SJCRH30 (cell line): Measurements from ENCODE around the gene SERPIND1. TPM values are rescaled to one million over a fixed set of nuclear protein-coding genes. Genes with fewer than 3 reads are reported as not detected.

Source experiments
- DNase-seq, 2 experiments: peaks; one replicate each; pipeline ENCODE4 v3.0.0-alpha.2; 2015 to 2020
- H3K27ac ChIP-seq: fragments of 250-450 bp; sonication (Bioruptor Pico); 2 replicates; pipeline ENCODE4 v1.5.1; 2020; ENCODE audit warnings: mild to moderate bottlenecking, moderate library complexity
- H3K27me3 ChIP-seq: fragments of 250-450 bp; sonication (Bioruptor Pico); 2 replicates; pipeline ENCODE4 v1.5.1; 2020; ENCODE audit warnings: mild to moderate bottlenecking, moderate library complexity
- H3K36me3 ChIP-seq: fragments of 250-450 bp; sonication (Bioruptor Pico); 2 replicates; pipeline ENCODE4 v1.5.1; 2020; ENCODE audit warnings: mild to moderate bottlenecking, moderate library complexity
- H3K4me1 ChIP-seq: fragments of 250-450 bp; sonication (Bioruptor Pico); 2 replicates; pipeline ENCODE4 v1.5.1; 2020; ENCODE audit warnings: mild to moderate bottlenecking, moderate library complexity
- H3K4me3 ChIP-seq: fragments of 250-450 bp; sonication (Bioruptor Pico); 2 replicates; pipeline ENCODE4 v1.5.1; 2020; ENCODE audit warnings: mild to moderate bottlenecking, moderate library complexity
- H3K9me3 ChIP-seq: fragments of 250-450 bp; sonication (Bioruptor Pico); replicated peaks from 2 replicates; pipeline ENCODE4 v1.5.1; 2020; ENCODE audit warnings: mild to moderate bottlenecking, moderate library complexity
- total RNA-seq: library from RNA; depleted of rRNA; stranded (reverse); fragments of >200 nt; shearing (Covaris generic); gene quantifications from 2 replicates; pipeline ENCODE4 v1.2.3, GENCODE V29; 2014

Gene SERPIND1
- total RNA-seq, 1 experiment from 2014 or later: 0.04 TPM

- H3K9me3 ChIP-seq: no peaks in the 10 kb centered on the region
- H3K27ac ChIP-seq: no peak overlapping the region
- 0 out of 2 replicates have a peak, but pooled peaks cover 2% of the 10 kb centered on the region for H3K4me1 ChIP-seq
- H3K36me3 ChIP-seq: peaks cover 53% of the 10 kb centered on the region
- no peak overlapping the region for H3K4me3 ChIP-seq
- DNase-seq: peak in 1 of 2 experiments; percentile 45
- H3K27me3 ChIP-seq: no peaks in the 10 kb centered on the region
Observed at GRCh38 chr22:20803696-20804324, 29.9 kb downstream of the SERPIND1 start.

- Histone ChIP-seq H3K9me3 (no peaks in the 10 kb centered on the region), H3K4me3 (no peak overlapping the region), H3K27ac (no peak overlapping the region), H3K27me3 (no peaks in the 10 kb centered on the region), H3K4me1 (0 out of 2 replicates have a peak, but pooled peaks cover 2% of the 10 kb centered on the region), H3K36me3 (peaks cover 49% of the 10 kb centered on the region)
- DNase-seq: no peak
Observed at GRCh38 chr22:20804650-20805049, 30.7 kb downstream of the SERPIND1 start.

- no peak for DNase-seq
- peaks cover 40% of the 10 kb centered on the region for H3K36me3 ChIP-seq
- 0 out of 2 replicates have a peak, but pooled peaks cover 2% of the 10 kb centered on the region for H3K4me1 ChIP-seq
- no peak overlapping the region for H3K4me3 ChIP-seq
- H3K9me3 ChIP-seq: no peaks in the 10 kb centered on the region
- H3K27ac ChIP-seq: no peak overlapping the region
- no peaks in the 10 kb centered on the region for H3K27me3 ChIP-seq
Observed at GRCh38 chr22:20805972-20806471, 32.1 kb downstream of the SERPIND1 start.

GRCh38 chr22:20807315-20807752 lies 33.4 kb downstream of the SERPIND1 start:
- Histone ChIP-seq H3K27me3 (no peaks in the 10 kb centered on the region), H3K27ac (no peak overlapping the region), H3K9me3 (no peaks in the 10 kb centered on the region), H3K4me3 (no peak overlapping the region), H3K4me1 (0 out of 2 replicates have a peak, but pooled peaks cover 2% of the 10 kb centered on the region), H3K36me3 (peaks cover 34% of the 10 kb centered on the region)
- DNase-seq: peak; percentile 33 to 36

GRCh38 chr22:20808844-20809243 lies 34.9 kb downstream of the SERPIND1 start:
- H3K27ac ChIP-seq: no peak overlapping the region
- H3K9me3 ChIP-seq: no peaks in the 10 kb centered on the region
- H3K36me3 ChIP-seq: peaks cover 32% of the 10 kb centered on the region
- H3K4me3 ChIP-seq: no peak overlapping the region
- 0 out of 2 replicates have a peak, but pooled peaks cover 2% of the 10 kb centered on the region for H3K4me1 ChIP-seq
- no peaks in the 10 kb centered on the region for H3K27me3 ChIP-seq
- no peak for DNase-seq

GRCh38 chr22:20809538-20810185 lies 35.7 kb downstream of the SERPIND1 start:
- no peaks in the 10 kb centered on the region for H3K9me3 ChIP-seq
- no peaks in the 10 kb centered on the region for H3K27me3 ChIP-seq
- H3K36me3 ChIP-seq: peaks cover 34% of the 10 kb centered on the region
- H3K27ac ChIP-seq: no peak overlapping the region
- no peak overlapping the region for H3K4me3 ChIP-seq
- no peak for DNase-seq
- H3K4me1 ChIP-seq: 0 out of 2 replicates have a peak, but pooled peaks cover 2% of the 10 kb centered on the region

GRCh38 chr22:20810645-20811044 lies 36.7 kb downstream of the SERPIND1 start:
- H3K27ac ChIP-seq: no peak overlapping the region
- no peak overlapping the region for H3K4me3 ChIP-seq
- no peaks in the 10 kb centered on the region for H3K27me3 ChIP-seq
- H3K4me1 ChIP-seq: 0 out of 2 replicates have a peak, but pooled peaks cover 2% of the 10 kb centered on the region
- H3K36me3 ChIP-seq: peaks cover 30% of the 10 kb centered on the region
- DNase-seq: no peak
- H3K9me3 ChIP-seq: no peaks in the 10 kb centered on the region

- Histone ChIP-seq H3K27me3 (no peaks in the 10 kb centered on the region), H3K4me1 (0 out of 2 replicates have a peak, but pooled peaks cover 2% of the 10 kb centered on the region), H3K9me3 (no peaks in the 10 kb centered on the region), H3K36me3 (peaks cover 28% of the 10 kb centered on the region), H3K27ac (no peak overlapping the region), H3K4me3 (no peak overlapping the region)
- DNase-seq: no peak
Observed at GRCh38 chr22:20811171-20811570, 37.3 kb downstream of the SERPIND1 start.

GRCh38 chr22:20811971-20812660 lies 38.2 kb downstream of the SERPIND1 start:
- Histone ChIP-seq H3K4me3 (no peak overlapping the region), H3K4me1 (0 out of 2 replicates have a peak, but pooled peaks cover 2% of the 10 kb centered on the region), H3K27ac (no peak overlapping the region), H3K27me3 (no peaks in the 10 kb centered on the region), H3K36me3 (peaks cover 24% of the 10 kb centered on the region), H3K9me3 (no peaks in the 10 kb centered on the region)
- DNase-seq: no peak

GRCh38 chr22:20813056-20813455 lies 39.1 kb downstream of the SERPIND1 start:
- no peak for DNase-seq
- H3K27me3 ChIP-seq: no peaks in the 10 kb centered on the region
- no peaks in the 10 kb centered on the region for H3K9me3 ChIP-seq
- H3K4me3 ChIP-seq: no peak overlapping the region
- no peak overlapping the region for H3K27ac ChIP-seq
- no peaks in the 10 kb centered on the region for H3K4me1 ChIP-seq
- H3K36me3 ChIP-seq: peaks cover 26% of the 10 kb centered on the region

GRCh38 chr22:20814221-20814808 lies 40.4 kb downstream of the SERPIND1 start:
- Histone ChIP-seq H3K4me3 (no peak overlapping the region), H3K27ac (no peak overlapping the region), H3K9me3 (no peaks in the 10 kb centered on the region), H3K27me3 (no peaks in the 10 kb centered on the region), H3K4me1 (no peaks in the 10 kb centered on the region), H3K36me3 (peaks cover 29% of the 10 kb centered on the region)
- no peak for DNase-seq

GRCh38 chr22:20815477-20816050 lies 41.7 kb downstream of the SERPIND1 start:
- Histone ChIP-seq H3K36me3 (peaks cover 35% of the 10 kb centered on the region), H3K9me3 (no peaks in the 10 kb centered on the region), H3K27ac (no peak overlapping the region)

GRCh38 chr22:20816559-20816958 lies 42.6 kb downstream of the SERPIND1 start:
- Histone ChIP-seq H3K36me3 (peaks cover 35% of the 10 kb centered on the region), H3K4me1 (no peaks in the 10 kb centered on the region), H3K27ac (no peak overlapping the region), H3K27me3 (no peaks in the 10 kb centered on the region), H3K9me3 (no peaks in the 10 kb centered on the region), H3K4me3 (no peak overlapping the region)
- no peak for DNase-seq

More at GRCh38 chr22:20815477-20816050, 41.7 kb downstream of the SERPIND1 start:
- no peaks in the 10 kb centered on the region for H3K4me1 ChIP-seq
- no peak overlapping the region for H3K4me3 ChIP-seq
- H3K27me3 ChIP-seq: no peaks in the 10 kb centered on the region
- no peak for DNase-seq

GRCh38 chr22:20818471-20818870 lies 44.6 kb downstream of the SERPIND1 start:
- H3K4me1 ChIP-seq: no peaks in the 10 kb centered on the region
- H3K9me3 ChIP-seq: no peaks in the 10 kb centered on the region
- no peak overlapping the region for H3K4me3 ChIP-seq
- no peak for DNase-seq
- H3K27ac ChIP-seq: no peak overlapping the region
- peaks cover 34% of the 10 kb centered on the region for H3K36me3 ChIP-seq
- no peaks in the 10 kb centered on the region for H3K27me3 ChIP-seq
